Measurements from ENCODE around the gene CHST2.

GRCh38 chr3:143151004-143151731 is 31.6 kb downstream of the CHST2 start:
- TF ChIP-seq TEAD4 (CRISPR knock-in tag; IDR thresholded peaks at IDR 0.05): no peak
- TF ChIP-seq, protein P1, sequence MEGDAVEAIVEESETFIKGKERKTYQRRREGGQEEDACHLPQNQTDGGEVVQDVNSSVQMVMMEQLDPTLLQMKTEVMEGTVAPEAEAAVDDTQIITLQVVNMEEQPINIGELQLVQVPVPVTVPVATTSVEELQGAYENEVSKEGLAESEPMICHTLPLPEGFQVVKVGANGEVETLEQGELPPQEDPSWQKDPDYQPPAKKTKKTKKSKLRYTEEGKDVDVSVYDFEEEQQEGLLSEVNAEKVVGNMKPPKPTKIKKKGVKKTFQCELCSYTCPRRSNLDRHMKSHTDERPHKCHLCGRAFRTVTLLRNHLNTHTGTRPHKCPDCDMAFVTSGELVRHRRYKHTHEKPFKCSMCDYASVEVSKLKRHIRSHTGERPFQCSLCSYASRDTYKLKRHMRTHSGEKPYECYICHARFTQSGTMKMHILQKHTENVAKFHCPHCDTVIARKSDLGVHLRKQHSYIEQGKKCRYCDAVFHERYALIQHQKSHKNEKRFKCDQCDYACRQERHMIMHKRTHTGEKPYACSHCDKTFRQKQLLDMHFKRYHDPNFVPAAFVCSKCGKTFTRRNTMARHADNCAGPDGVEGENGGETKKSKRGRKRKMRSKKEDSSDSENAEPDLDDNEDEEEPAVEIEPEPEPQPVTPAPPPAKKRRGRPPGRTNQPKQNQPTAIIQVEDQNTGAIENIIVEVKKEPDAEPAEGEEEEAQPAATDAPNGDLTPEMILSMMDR (IDR thresholded peaks at IDR 0.05): no peak
- TF ChIP-seq SP1 (CRISPR knock-in tag; conservative IDR thresholded peaks at IDR 0.05): no peak
- TF ChIP-seq CREM (CRISPR knock-in tag; IDR thresholded peaks at IDR 0.05): no peak
- no peak for TF ChIP-seq ELF4 (CRISPR knock-in tag; IDR thresholded peaks at IDR 0.05; ENCODE audit: low read depth)
- TF ChIP-seq NFATC4 (CRISPR knock-in tag; IDR thresholded peaks at IDR 0.05): no peak
- TF ChIP-seq, protein P2, sequence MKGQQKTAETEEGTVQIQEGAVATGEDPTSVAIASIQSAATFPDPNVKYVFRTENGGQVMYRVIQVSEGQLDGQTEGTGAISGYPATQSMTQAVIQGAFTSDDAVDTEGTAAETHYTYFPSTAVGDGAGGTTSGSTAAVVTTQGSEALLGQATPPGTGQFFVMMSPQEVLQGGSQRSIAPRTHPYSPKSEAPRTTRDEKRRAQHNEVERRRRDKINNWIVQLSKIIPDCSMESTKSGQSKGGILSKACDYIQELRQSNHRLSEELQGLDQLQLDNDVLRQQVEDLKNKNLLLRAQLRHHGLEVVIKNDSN (CRISPR knock-in tag; IDR thresholded peaks at IDR 0.05): no peak

Measured in WTC11 (cell line).